Stimulated activated CD8-positive, alpha-beta memory T cell treated with anti-CD3 and anti-CD28 coated beads, Interleukin-4, amount 100 ng/mL, for 1 hour (primary cell): Measurements from ENCODE around the gene ZNF101.

Experiments used
- DNase-seq, 2 donors: peaks; one replicate each; pipeline ENCODE4 v3.0.0-alpha.2; 2020; ENCODE audit warnings: low read depth in 2 of 2, low spot score in 1 of 2

The ZNF101 gene

GRCh38 chr19:19637523-19638251, 31.0 kb upstream of the ZNF101 start:
- no peak for DNase-seq

DNA sequence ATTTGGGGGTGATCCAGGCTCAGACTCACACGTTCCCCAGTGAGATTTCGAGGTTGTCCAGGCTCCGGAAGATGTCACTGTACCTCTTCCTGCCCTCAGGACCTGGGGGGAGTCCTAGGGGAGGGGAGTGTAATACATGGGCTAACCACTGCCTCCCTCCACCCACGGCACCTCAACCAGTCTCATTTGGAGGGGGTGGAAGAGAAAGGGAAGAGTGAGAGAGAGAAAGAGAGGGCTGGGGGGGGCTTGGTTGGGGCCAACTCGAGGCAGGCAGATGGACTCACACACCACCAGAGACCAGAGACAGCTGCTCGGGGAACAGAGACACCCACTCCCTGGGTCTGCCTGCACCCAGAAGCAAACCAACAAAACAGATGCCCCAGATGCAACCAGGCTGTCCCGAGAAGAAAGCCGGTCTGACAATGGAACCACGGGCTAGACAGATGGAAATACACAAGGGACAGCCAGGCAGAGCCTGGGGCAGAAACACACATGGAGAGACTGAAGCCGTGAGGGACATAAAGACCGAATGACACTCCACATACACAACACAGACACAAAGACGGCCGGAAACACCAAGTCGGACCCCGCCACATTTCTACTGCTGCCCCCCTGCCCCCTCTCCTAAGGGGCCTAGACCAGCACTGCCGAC, 26.0 kb upstream of the ZNF101 start:
- DNase-seq: no peak

DNA sequence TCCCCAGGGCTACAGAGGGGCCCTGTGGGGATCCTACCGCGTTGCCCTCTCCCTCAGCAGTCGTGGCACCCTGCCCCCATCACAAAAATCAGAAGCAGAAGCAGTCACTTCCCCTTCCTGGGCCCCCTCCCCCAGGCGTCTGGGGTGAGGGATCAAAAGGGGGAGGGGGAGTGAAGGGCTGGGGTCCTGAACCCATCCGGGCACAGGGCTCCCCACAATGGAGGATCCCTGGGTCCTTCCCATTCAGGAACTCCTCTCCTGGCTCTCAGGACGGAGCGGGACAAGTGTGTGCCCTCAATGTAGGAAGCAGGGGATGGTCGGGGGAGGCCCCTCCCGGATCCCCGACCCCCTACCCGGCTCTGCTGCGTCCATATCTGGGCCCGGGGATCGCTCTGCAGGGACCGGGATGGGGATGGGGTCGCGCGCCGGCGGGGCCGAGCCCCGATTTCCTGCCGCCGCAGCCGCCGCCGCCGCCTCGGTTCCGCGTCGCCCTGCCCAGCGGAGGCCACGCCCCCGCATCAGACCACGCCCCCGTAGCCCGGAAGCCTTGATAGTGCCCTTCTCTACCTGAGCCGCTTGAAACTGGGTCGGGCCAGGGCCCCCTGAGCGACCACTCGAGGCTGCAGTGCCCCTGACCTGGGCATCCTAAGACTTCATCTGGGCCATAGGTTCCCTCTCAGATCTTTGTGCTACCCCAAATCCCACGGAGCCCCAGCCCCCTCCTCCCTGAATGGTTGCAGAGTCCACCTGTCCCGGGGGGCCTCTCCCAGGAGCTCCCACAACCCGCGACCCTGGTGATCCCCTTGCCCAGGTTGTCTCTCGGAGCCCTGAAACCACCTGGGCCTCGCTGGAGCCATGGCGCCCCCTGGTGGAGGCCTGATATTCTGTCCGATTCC, 25.2 kb upstream of the ZNF101 start, which contains the start of gene GMIP:
TSS of gene GMIP (minus strand) at position 500 of the 896 bp plus-strand sequence. CDS start at position 372, 128 bp downstream.
- peak; percentile 75 to 81 for DNase-seq

DNA sequence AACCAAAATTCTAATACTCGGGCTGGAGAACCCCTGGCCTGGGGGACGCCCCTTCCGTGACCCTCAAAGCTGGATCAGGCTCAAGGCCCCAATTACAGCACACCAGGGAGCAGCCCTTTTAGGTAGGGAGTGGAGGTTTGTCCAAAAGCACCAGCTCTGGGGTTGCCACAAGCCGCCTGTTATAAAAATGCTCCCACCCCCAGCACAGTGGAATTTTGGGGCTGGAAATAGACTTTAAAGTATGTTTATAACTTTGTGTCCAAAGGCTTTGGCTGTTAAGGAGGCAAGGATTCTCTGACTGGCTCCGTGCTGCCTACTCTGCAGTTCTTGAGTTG, 24.6 kb upstream of the ZNF101 start:
- DNase-seq: no peak

DNA sequence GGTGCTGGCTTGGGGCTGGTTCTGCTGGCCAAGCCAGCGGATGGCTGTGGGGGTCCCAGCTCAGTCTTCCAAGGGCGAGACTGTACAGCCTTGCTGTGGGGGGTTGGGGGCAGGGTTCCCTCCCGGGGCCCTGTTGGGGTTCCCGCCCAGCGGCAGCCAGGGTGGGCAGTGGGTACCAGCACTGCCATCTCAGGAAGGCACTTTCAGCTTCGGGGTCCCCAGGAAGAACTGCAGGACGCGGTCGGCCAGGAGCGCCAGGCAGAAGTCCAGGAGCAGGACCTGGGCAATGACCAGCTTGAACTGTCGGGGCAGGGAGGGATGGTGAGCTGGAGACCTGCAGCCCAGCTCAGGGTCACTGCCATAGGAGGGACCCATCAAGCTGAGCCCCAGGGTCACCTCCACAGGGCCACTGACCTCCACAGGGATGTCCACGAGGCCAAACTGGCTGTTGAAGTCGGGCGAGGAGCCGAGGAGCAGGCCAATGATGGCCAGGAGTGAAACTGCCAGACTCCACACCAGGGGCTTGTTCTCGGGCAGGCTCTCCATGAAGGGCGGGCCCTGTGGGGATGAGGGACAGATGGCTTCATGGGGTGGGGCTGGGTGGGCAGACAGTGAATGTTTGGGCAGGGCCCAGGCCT, 23.3 kb upstream of the ZNF101 start:
- DNase-seq: no peak

DNA sequence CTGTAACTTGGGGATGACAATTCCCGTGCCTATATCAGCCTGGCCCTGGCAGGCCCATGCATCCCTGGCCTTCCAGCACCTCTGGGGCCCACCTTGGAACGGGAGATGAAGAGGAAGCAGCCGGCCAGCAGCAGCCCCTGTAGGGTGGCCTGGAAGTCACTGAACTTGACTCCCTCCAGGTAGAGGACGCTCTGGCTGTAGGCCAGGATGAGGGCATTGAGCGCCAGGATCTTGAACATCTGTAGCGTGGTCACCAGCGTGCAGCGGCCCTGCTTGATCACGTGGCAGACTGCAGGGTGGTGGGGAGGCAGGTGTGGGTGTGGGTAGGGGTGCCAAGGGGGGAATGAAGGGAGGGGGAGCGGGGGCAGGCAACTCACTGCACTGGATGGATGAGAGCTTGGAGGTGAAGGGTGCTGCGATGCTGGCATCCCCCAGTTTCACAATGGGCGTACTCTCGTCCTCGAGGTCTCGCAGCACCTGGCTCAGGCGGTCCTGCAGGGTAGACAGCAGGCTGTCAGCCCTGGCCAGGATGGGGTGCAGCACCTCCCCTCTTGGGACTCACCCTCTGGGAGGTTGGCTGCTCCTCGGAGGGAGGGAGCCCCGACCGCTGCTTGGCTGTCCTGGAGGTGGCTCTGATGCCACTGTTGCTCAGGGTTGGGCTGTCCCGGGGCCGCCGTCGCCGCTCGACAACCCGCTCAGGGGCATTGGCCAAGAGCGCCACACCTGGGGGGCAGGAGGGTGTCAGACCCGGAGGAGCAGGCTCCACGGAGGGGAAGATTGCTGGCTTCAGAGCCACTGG, 21.4 kb upstream of the ZNF101 start:
- no peak for DNase-seq

DNA sequence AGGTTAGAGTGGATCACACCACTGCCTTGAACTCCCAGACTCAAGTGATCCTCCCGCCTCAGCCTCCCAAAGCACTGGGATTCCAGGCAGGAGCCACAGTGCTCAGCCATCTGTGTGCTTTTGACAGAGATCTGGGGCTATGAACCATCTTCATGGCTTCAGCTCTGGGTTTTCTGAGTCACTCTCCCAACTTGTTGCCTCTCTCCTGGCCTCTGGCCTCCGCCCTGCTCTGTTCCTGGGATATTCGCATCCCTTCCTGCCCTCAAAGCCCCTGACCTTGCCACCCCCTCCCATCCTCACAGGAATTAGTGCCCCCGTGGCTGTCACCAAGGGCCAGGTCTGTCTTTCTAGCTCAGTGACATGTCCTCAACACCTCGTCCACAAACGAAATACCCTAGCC, 19.5 kb upstream of the ZNF101 start:
- DNase-seq: no peak

DNA sequence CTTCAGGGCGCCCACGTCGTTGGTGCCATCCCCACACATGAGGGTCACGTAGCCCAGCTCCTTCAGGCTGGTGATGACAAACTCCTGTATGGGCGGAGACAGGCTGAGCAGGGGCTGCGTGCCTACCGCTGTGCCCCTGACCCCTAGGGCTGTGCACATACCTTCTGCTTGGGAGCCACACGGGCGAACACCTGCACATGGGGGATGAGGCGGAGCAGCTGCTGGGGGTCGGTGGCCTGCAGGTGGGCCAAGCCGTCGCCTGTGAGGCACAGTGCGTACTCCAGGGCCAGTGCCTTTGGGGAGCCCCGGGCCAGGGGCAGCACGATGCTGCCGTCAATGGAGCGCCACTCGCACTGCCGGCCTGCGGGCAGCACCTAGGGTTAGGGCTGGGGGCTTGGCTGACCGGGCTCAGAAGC, 19.1 kb upstream of the ZNF101 start:
- DNase-seq: no peak

DNA sequence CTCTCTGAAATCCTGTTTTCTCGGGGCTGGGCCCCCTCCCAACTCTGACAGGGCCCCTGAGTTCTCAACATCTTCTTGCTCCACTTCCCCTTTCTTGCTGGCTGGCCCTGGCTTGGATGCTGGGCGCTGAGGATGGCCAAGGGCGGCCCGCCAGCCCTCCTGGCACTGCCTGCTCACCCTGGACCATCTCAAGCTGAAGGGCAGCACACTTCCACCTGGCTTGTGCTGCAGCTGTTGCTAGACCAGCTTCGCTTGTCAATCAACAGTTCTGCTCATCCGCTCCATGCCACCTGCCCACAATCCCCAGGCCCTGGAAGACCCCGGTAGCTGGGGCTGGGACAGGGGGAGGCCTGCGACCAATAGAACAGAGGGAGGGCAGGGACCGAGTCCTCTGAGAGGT, 18.3 kb upstream of the ZNF101 start:
- no peak for DNase-seq

GRCh38 chr19:19651076-19651475, 17.6 kb upstream of the ZNF101 start:
- DNase-seq: no peak

- no peak for DNase-seq
Observed at GRCh38 chr19:19652482-19653295, 15.9 kb upstream of the ZNF101 start.

- no peak for DNase-seq
Observed at GRCh38 chr19:19653597-19654147, 15.0 kb upstream of the ZNF101 start.

DNA sequence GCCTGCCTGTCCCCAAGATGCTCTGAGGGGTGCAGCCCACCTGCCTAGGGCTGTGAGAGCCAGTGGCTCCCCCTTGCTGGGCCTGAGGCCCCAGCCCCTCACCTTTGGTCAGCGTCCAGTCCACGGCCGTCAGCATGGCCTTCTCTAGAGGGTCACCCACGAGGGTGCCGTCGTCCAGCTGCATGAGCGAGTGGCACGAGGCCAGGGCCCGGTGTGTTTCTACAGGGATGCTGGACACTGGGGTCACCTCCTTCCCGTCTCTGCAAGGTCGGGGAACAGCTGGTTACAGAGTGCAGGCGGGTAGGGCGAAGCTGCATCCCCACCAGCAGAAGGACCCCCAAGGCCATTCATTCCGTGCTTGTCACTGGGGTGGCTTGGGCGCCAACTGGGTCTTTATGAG, 14.2 kb upstream of the ZNF101 start:
- no peak for DNase-seq

DNA sequence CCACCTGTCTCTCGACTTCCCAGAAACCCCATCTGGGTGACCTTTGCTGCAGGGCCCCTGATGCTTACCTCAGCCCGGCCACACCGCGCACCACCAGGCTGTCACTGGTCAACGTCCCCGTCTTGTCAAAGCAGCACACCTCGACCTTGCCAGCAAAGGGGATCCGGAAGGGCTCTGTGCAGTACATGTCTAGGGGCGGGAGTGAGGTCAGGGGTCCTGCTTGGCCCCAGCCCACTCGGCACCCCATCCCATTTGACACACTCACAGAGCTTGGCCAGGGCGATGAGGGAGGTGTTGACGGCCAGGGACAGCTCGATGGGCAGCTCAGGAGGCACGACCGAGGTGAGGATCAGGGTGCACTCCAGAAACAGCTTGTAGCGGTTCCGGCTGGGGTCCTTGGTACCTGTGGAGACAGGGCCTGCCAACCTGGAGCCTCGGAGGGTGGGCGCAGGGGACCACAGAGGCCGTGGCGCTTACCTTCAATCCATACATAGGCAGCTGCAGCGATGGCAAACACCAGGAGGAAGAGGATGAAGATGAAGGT, 13.5 kb upstream of the ZNF101 start:
- DNase-seq: no peak

DNA sequence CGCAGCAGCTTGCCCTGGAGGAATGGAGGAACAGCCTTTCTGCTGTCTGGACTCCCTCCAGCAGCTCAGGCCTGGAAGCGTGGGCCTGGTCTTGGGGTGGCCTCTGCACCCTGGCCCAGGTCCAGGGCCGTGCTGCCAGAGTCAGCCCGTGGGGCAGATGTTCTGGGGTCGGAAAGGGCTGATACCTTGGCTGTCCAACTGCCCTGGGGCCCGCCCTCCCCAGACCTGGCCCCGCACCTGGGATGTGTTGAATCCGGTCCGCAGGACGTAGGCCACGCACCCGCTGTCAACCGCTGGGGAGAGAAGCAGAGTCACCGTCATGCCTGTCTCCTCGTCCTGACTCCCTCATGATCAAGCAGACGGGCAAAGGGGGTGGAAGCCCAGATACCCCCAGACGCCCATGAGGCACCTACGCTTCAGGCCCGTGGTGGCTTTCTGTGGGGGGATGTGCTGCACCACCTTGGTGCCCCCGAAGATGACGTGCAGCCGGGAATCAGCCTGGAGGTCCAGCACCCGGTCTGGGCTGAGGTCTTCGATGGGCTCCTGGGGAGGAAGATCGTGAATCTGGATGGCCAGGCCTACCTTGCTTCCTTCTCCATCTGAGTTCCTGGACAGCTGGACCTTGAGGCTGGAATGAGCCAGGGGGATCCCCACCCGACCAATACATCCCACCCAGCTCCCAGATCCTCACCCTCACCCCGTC, 12.8 kb upstream of the ZNF101 start:
- DNase-seq: no peak

DNA sequence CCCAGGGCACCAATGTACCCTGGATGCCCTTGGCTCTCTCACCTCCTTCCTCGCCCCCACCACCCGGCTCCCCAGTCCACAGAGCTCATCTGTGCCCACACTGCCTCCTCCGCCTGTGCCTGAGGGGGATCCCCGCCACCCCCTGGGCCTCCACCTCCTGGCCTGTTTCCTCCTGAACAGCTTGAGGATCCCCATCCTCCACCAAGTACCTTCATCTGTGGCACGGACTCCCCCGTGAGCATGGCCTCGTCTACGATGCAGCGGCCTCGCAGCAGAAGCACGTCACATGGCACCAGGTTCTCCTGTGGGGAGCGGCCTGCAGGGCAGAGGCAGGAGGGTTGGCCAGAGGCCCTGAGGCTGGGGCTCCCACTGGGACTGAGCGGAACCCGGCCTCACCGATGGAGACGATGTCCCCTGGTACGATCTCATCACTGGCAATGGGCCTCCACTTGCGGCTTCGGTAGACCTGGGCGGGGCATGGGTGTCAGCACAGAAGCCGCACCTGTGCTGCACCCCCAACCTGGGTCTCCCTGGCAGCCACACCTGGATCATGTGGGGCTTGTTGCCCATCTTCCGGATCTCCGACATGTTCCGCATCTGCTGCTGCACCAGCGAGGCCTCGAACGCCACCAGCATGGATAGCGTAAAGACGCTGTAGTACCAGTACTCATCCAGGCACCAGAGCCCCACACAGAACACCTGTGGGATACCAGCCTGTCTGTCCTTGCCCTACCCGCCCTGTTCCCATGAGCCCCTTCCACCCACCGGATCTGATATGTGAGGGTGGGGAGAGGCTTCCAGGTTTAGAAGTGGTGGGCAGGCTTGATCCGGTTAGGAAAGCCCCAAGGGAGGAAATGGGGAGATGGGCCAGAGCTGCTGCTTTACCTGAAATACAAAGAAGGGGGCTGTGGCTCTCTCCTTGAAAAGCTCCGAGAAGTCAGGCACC, 11.9 kb upstream of the ZNF101 start:
- no peak for DNase-seq

GRCh38 chr19:19657397-19657783, 11.2 kb upstream of the ZNF101 start:
- DNase-seq: no peak
